Epithelial cell of proximal tubule (primary cell): ENCODE measurements around the gene BOLL. TPM values are rescaled to one million over a fixed set of nuclear protein-coding genes. Genes with fewer than 3 reads are reported as not detected.

ENCODE experiments used
- DNase-seq: peaks from one replicate; pipeline ENCODE4 v3.0.0-alpha.2; 2011; ENCODE audit warnings: low read depth
- H3K4me3 ChIP-seq: 2 replicates; pipeline ENCODE4 v1.5.1; 2011; ENCODE audit warnings: low read depth, mild to moderate bottlenecking, low read length
- total RNA-seq: library from RNA; depleted of rRNA; stranded (reverse); fragments of >200 nt; gene quantifications from 2 replicates; pipeline ENCODE4 v1.2.3, GENCODE V29; 2015
- TF ChIP-seq, protein P1 (sequence below): conservative IDR thresholded peaks from 2 replicates; pipeline ENCODE4 v1.5.1; 2012; ENCODE audit warnings: low read depth, mild to moderate bottlenecking, low read length

Gene BOLL
- total RNA-seq, 1 donor from 2014 or later: not detected

DNA sequence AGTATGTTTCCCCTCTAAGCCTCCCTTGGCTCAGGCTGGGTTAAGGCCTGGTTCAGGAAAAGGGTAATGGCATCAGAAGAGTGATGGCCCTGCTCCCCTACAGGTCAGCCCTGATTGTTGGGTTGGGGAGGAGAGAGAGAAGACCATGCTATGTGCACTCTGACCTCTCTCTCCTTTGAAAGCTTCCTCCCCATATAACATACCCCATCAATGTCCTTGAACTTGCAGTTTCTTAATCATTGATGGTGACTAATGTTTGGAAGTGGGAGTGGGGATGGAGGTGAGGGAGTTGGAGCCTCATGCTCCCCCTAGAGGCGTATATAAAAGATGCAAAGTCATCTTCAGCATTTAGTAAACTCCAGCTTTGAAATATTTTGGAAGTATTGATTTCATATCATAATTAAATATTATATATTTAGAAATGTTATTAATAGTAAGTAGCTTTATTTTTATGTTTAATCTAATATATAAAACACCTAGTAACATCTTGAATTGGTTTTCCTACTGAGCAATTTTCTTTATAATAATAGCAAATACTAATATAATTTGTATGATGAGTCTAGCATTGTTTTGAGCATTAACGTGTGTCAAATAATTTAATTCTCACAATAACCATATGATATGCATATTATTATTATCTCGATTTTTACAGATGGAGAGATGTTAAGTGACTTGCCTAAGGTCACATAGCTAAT, 28.1 kb upstream of the BOLL start:
- H3K4me3 ChIP-seq: no peak overlapping the region
- peak; percentile 16 for DNase-seq
- TF ChIP-seq, protein P1, sequence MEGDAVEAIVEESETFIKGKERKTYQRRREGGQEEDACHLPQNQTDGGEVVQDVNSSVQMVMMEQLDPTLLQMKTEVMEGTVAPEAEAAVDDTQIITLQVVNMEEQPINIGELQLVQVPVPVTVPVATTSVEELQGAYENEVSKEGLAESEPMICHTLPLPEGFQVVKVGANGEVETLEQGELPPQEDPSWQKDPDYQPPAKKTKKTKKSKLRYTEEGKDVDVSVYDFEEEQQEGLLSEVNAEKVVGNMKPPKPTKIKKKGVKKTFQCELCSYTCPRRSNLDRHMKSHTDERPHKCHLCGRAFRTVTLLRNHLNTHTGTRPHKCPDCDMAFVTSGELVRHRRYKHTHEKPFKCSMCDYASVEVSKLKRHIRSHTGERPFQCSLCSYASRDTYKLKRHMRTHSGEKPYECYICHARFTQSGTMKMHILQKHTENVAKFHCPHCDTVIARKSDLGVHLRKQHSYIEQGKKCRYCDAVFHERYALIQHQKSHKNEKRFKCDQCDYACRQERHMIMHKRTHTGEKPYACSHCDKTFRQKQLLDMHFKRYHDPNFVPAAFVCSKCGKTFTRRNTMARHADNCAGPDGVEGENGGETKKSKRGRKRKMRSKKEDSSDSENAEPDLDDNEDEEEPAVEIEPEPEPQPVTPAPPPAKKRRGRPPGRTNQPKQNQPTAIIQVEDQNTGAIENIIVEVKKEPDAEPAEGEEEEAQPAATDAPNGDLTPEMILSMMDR: peak; percentile 79

DNA sequence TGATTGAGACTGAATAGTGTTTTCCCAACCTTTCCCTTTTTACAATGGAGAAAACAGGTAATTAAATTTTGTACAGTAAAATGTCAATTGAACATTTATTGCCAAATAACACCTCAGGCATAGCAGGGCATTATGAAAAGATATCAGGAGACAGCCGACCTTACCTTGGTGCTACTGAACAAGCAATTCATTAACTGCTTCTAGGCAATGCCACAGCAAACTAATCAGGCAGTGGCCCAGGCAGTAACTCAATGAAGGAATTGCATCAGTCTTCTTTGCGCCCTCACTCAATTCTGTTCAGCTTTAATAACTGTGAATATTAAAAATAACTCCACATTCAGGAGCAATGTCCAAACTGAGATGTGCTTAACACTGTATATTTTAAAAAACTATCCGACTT, 25.4 kb upstream of the BOLL start:
- H3K4me3 ChIP-seq: no peak overlapping the region
- TF ChIP-seq, protein P1: no peak
- no peak for DNase-seq

DNA sequence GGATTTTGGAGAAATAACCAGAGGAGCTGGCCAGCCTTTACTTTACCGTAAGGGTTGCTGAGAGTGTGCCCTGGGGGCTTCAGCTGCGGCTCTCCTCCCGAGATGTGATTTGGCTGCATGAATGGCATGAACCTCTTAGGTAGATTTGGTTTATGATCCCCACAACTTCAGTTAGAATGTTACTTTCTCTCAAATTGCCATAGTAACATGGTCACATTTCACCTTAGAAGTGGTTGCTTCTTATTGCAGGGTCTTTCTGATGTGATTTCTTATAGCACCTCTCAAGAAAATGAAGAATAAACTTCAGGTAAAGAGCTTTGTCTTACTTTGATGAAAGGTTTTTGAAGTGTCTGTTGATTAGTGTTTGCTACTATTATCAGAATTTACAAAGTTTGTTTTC, 24.9 kb upstream of the BOLL start:
- no peak for DNase-seq
- no peak overlapping the region for H3K4me3 ChIP-seq
- TF ChIP-seq, protein P1: no peak

DNA sequence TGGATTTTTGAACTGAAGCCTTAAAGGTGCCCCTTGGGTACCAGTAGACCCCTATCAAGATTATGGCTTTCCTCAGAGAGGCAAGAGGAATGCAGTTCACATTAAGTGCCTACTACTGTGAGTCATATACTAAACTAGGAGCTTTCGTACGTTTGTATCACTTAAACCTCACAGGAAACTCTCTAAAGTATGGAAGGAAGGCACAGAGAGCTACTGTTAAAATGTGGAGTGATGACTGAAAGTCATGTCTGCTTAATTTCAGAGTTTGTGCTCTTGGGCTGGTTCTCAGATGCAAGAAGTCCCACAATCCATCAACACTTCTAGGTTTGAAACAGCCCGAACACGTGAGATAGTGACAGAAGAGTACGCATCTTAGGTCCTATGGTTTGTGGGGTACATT, 23.9 kb upstream of the BOLL start:
- DNase-seq: no peak
- TF ChIP-seq, protein P1: no peak
- H3K4me3 ChIP-seq: no peak overlapping the region

DNA sequence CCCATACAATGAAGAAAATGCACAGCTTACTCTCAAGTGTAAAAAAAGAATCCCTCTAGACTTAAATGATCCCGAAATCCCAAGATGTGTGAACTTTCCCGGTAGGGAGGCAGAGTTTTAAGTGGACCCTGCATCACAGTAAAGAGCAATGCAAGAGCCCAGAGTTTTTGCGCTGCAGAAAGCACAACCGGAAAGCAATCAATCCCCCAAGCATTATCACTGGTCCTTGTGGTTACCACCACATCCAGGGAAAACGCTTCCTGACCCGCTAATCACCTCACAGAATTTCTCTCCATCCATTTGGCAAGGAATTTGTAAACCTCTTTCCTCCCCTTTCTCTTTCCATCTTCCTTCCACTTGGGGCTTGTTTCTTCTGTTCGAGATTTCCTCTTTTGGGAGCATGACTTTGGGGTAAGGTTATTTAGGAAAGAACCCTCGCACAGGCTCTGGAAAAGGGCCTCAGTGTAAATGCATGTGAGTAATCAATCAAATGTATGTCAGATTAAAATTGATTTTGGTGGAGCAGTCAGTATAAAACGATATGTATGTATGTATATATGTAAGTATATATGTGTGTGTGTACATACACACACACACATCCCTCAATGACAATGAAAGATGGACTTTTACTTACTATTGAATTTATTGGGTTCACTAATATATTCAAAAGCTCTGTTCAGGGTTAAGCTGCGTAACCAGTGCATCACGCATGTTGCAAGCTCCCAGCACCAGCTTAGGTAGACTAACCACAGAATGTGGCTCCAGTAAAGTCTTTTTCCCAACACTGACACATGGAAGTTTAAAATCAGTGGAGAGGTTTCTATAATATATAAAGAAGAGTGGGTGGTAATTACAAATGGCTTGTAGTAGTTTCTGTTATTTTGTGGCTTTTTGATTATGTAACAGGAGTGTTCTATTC, 20.9 kb upstream of the BOLL start:
- H3K4me3 ChIP-seq: peak overlapping the region; percentile 61
- DNase-seq: peak; percentile 12
- TF ChIP-seq, protein P1: no peak

DNA sequence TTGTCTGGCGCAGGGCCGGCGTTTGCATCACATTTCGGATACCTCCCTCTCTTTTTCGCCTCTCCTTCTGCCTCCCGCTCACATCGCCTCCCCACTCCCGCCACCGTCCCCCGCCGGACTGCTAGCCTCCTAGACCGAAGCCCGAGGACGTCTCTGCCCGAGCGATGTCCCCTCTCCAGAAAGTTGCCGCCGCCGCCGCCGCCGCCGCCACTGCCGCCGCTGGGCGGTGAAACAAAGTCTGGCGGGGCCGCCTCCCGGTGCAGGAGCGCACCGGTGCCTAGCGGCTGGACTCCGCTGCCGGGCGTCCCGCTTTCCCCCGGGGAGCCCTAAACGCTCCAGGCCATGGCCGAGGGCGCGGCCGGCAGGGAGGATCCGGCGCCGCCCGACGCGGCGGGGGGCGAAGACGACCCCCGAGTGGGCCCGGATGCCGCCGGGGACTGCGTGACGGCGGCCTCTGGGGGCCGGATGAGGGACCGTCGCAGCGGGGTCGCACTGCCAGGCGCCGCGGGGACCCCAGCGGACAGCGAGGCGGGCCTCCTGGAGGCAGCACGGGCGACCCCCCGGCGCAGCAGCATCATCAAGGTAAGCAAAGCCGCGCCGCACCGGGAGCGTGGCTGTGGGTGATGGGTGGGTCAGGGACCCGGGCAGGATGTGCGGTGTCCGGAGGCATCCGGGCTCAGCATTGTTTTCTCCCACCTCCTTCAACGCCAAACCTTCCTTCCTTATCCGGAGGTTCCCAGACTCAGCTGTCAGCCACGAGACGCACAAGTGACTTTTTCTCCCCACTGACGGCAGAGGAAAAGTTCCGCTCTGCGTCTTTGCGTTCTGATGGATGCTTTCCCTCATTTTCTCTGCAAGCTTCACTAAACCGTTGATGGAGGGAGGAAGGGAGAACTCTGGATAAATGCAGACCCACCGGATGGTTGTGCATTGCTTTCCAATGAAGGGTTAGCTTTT, 19.9 kb upstream of the BOLL start:
- TF ChIP-seq, protein P1: no peak
- H3K4me3 ChIP-seq: peak overlapping the region; percentile 61
- no peak for DNase-seq
